Stimulated activated CD8-positive, alpha-beta memory T cell treated with anti-CD3 and anti-CD28 coated beads, Interleukin-4, amount 100 ng/mL, for 4 hours (primary cell): ENCODE measurements around the gene LYPD1.

Source experiments
- DNase-seq, 2 donors: peaks; one replicate each; pipeline ENCODE4 v3.0.0-alpha.2; 2020; ENCODE audit warnings: low read depth in 2 of 2, low spot score in 1 of 2

The LYPD1 gene

DNA sequence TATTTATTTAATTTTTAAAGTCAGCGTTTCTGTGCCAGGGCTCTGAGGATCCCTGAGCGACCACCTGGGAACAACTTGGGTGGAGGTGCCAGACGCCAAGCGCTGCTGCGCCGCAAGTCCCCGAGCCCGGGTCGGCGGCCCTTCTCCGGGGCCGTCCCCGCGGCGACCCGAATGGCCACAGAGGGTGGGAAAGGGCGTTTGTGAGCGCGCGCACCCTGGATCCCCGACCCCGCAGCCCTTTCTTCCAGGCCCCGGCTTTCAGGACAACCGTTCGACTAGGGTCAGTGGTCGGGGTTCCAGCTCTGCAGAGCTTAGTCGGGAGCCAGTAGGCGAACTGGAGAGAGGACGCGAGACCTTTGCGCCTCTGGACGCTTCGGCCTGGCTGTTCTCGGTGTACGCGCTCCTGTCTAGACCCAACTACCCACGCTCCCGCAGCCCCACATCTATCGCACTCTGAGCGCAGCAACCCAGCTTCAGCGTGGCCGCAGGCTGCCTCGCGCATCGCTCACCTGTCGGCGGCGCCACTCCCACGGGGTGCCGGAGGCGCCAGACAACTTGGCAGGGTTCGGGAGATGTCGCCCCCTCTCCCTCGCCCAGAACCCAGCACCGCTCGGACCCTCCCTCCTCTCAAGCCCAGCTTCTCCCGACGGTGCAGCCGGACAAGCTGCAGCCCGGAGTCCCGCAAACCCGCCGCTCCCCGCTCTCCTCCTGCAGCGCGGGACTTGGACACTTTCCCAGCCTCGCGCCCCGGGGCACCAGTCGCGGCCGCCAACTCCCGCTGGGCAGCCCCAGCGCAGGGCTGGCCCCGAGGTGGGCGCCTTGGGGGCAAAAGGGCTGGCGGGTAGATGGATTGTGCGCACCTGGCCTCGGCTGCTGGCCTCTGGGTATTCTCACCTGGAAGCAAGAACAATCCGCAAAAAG is 758 bp downstream of the LYPD1 start:
- DNase-seq: no peak

DNA sequence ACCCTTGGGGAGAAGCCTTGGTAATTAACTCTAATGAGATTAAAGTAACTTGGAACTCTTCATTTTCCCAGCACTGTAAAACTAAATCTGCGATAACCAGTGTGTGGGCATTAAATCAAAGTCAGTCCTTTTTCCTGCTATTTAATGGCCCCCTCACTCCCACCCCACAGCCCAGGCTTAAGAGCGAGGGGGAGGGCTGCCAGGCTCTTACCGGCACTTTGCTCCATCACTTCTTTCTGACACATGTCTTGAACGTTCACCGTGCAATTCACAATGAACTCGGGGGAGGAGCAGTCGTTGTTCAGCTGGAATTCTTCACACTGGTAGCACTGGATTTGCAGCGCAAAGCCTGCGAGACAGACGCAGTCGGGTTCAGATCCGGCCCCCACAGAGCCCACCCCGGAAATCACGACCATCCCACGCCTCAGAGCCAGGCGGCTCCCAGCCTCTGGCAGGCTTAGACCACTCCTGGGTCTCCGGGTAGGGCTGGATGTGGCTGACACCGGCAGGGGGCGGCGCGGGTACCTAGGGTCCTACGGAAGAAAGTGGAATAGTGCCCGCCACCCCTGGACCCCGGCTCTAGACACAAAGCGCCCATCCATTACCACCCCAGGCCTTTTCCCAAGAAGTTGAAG is 1.7 kb downstream of the LYPD1 start:
- DNase-seq: no peak

DNA sequence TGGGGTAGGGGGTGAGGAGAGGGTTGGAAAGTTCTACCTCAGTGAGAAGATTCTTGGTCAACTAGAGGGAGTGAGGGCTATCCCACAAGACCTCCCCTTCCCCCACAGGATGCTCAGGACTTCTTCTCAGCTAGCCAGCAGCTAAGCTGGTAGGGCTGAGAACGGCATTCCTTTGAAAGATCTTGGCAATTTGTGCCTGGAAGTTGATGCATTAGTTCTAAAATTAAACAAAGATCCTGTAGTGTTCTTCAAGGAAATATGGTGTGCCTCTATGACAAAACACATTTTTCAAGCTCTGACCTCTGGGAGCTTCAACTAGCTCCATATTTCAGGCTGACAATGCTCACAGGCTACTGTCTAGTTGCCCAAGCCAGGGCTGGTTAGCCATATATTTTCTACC is 2.3 kb downstream of the LYPD1 start:
- no peak for DNase-seq

DNA sequence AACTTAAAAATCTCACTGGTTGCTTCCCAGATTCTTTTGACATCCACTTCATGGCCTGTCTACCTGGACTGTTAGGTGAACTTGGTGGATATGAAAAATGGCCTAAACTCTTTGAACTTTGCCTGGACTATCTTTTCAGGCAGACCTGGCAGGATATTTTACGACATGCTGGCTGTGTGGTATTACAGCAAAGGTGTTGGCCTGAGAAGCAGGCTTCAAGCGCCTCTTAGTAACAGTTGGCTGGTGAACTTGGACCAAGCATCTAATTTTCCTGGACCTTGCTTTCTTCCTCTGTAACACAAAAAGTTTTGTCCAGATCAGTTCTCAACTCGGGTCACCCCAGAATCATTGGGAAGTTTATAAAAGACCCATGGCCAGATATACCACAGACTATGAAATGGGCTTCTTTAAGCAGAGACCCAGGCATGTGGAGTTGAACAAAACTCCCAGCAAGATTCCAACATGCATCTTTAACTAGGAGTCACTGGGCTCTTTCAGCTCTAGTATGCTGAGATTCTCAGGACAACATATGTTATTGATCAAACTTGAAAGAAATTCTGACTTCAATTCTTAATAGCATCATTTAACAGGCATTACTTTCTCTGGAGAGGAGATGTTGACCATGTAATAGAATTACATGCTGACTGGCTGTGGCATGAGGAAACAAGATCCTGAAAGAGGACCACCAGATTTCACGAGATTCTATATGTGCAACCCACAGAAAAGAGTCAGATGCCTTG is 4.4 kb downstream of the LYPD1 start:
- DNase-seq: no peak

DNA sequence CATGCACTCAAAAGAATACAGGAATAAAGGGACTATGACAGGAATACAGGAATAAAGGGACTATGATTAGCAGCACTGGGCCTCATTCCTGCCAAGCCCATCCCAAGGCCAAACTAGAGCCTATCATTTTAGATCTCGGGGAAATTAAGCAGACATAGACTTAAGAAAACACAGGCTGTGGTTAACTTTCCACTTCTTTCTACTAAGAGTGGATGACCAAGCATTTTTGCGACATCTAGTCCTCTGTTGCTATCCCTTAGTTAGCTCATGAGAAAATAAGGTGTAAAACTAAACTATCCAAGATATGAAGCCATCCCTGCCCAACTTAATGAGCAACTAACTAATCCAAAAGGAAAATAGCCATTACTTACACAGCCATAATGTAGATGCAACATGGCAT is 5.9 kb downstream of the LYPD1 start:
- no peak for DNase-seq

DNA sequence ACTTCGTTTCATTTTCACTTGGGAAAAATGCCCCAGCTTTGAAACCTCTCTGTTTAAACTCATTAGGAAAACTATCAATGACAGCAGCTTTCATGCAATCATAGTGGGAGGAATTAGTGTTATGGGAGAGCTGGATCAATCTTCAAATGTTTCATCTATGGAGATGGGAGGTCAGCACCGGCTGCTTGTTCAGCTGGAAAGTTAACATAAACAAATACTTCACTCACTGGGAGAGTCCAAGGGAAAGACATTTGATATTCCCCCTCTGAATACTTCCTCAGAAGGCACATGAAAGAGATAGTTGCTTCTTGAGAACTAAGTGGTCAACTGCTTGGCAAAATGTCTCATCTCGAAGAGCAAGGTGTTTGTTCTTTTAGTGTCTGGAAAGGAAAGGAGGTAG is 7.3 kb downstream of the LYPD1 start:
- no peak for DNase-seq

DNA sequence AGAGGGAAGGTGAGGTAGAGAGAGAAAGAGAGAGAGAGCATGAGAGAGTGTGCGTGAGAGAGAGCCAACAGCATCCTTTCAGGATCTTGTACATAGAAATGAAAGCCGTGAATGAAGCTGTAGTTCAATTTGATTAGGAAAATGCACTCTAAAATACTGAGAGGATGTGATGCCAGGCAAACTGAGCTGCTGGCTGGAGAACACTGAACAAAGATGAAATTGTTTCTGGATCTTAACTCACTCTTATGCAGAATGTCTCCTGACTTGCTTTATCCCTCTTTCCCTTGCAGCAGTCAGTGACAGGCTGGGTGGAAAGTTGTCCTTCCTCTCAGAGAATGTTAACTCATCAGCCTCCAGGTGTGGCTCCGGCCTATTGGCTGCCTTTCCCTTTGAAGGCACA is 10.7 kb downstream of the LYPD1 start:
- no peak for DNase-seq

DNA sequence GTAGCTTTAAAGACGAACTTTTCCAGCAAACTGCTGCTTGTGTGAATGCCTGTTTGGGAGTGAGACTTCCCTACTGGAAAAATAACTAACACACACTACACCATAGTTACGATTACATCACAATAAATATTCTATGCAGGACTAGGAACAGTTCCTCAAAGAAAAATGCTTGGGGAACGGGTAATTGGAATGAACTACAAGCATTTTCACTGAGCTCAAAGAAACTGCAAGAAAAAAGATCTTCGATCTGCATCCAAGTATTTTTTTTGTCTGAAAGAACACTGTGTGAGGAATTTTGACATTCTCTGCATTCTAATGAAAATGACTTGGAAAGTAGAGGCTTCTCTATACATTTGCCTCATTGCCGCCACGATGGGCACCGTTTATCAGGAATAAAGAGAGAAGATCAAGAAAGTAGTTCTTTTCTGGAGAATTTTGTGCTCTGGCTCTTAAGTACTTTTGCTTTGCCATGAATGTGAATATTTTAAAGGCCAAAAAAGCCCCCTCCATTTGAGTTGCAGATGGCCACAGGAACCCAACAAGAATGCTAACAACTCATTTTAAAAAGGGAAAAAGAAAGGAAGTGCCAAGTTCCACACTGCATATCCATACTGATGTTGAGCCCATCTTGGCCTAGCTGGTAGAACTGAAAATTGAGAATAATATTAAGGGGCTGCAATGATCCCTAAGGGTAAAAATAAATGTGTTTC is 13.6 kb downstream of the LYPD1 start:
- DNase-seq: no peak

DNA sequence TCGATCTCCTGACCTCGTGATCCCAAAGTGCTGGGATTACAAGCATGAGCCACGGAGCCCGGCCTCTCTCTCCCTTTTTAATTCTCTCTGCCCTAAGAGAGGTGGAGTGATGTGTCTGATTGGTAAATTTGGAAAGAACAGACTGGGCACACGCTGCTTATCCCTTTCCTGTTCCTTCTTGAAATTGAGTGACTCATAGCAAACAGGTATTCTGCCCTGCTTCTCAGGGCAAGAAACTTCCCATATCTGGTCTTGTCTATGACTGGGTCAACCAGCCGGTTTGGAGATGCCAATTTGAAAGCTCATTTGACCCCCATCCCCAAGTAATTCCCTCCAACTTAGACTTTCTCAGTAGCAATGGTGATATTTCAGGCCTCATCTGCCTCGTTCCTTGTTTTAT is 15.0 kb downstream of the LYPD1 start:
- DNase-seq: no peak

DNA sequence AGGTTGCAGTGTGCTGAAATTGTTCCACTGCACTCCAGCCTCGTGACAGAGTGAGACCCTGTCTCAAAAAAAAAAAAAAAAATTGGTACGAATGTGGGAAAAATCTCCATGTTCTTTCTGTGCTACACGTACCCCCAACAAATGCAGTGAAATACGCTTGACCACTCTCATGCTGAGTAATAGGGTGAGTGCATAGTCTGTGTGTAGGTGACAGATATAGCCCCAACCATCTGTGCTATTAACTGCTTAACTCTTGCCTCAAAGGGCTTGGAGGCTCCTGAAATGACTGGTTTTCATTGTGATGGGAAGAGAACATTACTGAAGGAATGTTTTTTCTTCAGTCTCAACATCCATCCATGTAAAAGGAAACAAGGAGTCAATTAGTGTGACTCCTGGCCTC is 15.7 kb downstream of the LYPD1 start:
- DNase-seq: no peak

DNA sequence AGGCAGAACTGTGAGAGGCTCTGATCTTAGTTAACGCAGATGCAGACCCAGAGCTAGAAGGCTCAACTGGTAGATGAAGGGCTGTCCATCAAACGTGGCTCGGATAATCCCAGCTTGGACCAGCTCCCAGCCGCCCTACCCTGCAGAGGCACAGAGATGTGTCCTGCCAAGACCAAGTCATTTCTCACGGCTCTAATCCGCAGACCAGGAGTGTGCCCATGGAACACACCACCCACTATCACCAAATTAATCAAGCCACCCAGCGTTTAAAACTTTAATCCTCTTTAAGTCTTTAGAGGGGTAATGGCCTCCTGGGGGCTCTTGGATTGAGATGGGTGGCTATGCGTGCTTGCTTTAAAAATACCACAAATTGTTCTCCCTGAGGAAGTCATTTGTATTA is 17.5 kb downstream of the LYPD1 start:
- no peak for DNase-seq

DNA sequence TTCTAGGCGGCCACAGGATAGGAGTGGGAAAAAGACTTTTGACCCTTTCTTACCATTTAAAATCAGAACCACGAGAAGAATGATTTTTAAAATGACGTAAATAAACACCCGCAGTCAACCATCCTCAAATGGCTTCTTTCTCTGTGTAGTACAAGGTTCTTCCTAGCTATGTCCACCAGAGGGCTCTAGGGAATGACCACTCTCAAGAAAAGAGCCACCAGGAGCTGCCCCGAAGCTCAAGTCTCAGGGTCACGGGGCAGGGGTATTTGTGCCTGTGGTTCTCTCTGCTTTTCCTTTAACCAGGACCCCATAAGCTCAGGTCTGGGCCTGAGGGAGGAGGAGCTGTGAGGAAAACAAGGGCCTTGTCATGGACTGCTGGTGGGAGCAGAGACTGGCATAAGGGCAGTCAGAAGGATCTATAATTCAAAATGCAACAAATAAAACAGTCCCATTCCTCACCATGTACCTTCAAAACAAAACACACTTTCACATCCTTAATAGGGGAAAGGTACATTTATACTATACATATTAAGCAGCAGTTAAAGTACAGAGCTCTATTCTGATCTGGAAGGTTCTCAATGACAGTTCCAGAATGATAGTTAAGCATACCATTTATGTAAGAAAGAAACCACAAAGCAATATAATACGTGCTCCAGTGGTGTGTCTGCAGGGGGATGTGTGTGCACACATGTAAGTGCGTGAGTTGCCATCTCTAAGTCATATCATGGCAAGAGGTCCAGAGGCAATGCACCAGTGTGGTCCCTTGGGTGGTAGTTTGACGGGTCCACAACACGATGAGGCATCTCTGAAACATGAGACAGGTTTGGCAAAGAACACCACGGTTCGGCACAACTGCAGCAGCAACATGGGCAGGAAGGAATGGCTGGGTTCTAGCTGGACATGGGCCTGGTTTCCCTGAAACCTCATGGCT is 18.6 kb downstream of the LYPD1 start:
- DNase-seq: no peak

DNA sequence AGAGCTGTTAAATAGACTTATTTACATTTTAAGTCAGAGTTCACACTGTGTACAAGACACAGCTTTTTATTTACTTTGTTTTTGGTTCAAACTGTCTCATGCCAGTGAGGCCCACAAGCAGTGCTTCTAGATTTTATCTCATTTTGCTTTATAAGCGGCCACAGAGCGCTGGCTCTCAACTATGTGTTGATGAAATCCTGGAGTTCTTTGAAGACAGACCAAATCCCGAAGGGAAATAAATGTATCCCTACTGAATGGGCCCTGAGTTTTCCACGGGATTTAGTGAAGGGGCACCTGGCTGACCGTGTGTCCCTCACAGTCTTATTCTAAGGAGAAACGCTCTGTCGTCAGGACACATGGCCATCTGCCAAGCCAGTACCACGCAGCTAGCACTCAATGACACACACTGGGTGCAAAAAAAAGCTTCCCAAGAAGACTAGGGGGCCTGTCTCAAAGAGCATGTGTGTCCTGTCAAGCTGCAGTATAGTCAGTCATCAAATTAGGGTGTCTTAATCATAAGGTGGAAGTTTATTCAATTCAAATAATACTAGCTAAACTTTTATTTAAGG is 23.4 kb downstream of the LYPD1 start:
- no peak for DNase-seq

DNA sequence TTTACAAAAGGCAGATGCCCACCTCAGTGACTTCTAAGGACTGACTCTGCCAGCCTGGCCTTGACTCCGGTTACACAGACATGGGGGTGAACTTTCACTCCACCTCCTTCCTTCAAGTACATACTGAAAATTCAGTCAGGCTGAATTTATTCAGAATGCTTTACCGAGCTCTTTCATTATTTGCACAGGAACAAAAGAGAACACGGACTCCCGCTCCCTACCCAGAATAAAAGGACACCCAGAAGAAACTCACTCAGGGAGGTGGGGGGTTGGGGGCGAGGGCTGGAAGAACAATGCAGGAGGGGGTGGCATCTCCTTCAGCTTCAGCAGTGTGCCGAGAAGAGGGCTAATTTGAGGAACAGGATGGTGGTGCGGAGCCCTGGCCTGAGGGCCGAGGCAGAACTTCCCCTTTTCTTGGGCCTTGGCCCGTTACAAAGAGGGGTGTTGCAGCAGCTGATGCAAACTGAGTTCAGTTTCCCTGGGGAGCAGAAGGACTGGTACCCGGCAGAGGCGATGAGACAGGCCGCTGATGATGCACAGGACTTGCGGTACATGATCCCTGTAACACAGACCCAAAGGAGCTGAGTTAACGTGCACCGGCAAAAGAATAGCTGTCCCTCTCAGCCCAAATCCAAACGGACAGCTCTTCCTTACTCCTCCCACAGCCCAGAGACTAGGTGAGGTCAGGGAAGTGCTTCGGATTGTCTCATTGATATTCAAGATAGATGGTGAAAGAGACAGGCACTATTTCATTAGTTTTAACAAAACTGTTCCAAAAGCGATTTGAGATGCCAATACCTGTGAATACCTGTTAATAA is 24.1 kb downstream of the LYPD1 start:
- DNase-seq: no peak

DNA sequence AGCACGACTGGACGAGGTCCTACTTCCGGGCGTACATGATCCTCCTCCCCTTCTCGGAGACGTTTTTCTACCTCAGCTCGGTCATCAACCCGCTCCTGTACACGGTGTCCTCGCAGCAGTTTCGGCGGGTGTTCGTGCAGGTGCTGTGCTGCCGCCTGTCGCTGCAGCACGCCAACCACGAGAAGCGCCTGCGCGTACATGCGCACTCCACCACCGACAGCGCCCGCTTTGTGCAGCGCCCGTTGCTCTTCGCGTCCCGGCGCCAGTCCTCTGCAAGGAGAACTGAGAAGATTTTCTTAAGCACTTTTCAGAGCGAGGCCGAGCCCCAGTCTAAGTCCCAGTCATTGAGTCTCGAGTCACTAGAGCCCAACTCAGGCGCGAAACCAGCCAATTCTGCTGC is 24.8 kb downstream of the LYPD1 start:
- DNase-seq: no peak

DNA sequence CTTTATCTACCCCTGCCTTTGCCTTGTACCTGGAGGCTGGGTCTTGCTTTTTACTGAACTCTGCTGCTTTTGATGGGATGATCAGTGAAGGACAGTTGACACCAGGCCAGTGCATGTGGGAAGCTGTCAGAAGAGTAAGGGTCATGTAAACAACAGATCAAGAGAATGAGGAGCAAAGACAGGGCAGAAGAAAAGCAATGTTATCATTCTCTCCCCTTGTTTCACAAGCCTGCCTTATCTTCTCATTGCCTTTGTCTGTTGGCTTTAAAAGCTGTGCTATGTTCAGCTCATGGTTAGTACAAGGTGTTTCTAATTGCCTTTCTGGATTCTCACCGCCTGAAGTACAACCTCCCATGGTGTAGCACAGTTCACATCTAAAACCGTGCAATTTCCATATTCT is 27.6 kb downstream of the LYPD1 start:
- DNase-seq: no peak

DNA sequence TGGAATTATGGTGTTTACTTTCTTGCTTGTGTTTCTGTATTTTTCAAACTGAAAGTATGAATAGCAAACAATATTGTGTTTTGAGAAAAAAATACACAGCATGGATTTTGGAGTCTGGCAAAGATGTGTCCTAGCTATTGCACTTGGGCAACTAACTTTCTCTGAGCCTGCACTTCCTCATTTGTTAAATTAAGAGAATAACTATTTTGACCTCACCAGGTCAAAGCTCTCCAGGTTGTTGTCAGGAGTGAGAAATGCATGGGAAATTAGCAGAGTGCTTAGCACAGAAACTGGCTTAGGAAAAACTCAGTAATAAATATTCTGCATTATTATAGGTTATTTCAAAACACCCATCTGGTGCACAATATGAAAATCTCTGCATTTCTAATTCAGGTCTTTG is 28.2 kb downstream of the LYPD1 start:
- DNase-seq: no peak

DNA sequence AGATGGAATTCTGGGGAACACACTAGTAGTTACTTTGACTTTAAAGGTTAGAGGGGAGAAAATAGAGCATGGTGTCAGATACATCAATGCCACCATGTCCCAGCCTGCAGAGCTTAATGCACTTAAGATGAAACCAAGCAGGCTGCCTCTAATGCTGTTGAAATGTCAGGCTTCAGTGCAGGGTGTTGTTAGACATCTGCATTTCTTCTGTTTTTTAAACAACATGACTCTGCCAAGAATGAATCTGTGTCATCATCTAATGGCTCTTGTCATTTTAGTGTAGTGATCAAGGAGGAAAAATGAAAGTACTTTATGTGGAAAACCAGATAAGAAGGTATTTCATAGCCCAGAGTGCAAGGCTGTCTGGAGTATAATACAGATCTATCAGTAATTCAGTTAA is 29.9 kb downstream of the LYPD1 start:
- DNase-seq: no peak
